ENCODE measurements around the gene SH3PXD2B.

- no peak for TF ChIP-seq CTCF (IDR thresholded peaks at IDR 0.05; ENCODE audit: low read depth, low read length, poor library complexity, severe bottlenecking)
- TF ChIP-seq EZH2phosphoT487 (IDR thresholded peaks at IDR 0.05; ENCODE audit: borderline replicate concordance, low read length) = no peak
Measured at GRCh38 chr5:172377438-172377837, 76.9 kb downstream of the SH3PXD2B start.
